ENCODE data around the gene ASB11.
"Not testable (repeated sequence)": the region's sequence is repeated elsewhere in the genome, so short reads cannot be mapped to it uniquely, and the experiment has no call there.

The ASB11 gene, protein sequence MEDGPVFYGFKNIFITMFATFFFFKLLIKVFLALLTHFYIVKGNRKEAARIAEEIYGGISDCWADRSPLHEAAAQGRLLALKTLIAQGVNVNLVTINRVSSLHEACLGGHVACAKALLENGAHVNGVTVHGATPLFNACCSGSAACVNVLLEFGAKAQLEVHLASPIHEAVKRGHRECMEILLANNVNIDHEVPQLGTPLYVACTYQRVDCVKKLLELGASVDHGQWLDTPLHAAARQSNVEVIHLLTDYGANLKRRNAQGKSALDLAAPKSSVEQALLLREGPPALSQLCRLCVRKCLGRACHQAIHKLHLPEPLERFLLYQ

DNA sequence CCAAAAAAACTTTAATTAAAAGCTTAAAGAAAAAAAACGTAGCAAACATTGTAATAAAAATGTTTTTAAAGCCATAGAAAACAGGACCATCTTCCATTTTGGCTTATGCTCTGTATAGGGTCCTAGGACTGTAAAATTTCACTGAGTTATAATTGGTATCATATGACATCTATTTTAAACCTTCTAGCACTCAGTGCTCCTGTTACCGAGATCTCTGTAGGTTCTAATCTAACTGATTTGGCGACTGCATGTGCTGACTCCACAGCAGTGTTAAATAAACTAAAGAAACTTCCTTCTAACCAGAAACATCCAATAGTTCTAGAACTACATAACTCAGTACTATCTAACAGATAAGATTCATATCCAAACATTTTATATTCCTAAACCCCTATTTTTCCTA, at the start of gene ASB11:
ASB11 (minus strand) TSS at position 132 of the 400 bp plus-strand sequence; CDS start at position 97, 35 bp downstream.
- no peak for DNase-seq

DNA sequence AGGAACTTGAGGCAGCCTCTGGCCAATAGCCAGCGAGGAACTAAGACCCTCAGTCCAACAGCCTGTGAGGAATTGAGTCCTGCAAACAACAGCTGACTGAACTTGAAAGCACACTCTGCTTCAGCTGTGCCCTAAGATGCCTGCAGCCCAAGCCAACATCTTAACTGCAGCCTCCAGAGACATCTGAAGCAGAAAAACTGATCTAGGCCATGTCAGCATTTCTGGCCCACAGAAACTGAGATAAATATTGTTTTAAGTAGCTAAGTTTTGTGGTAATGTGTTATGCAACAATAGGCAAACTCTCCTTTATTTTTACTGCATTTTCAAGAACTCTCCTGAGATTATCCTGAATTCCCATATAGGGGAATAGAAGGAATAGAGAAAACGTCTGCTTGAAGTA, 44.3 kb upstream of the ASB11 start:
- no peak for DNase-seq

DNA sequence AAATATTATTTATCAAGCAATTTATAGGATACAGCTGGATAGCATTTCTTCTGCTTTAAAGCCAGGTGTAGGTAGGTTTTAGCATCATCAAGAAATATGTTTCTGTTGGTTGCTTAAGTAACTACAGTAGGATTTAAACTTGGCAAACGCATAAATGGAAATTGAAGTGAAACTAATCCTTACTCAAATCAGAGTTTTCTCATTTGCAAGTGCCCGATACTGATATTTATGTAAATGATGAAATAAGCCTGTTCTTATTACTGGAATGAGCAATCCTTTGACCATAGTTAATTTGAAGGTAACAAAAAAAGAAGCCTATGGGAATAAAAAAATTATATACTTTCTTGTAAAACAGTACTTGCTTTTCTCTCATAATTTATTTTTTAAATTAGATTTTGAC, 43.1 kb upstream of the ASB11 start:
- DNase-seq: no peak

DNA sequence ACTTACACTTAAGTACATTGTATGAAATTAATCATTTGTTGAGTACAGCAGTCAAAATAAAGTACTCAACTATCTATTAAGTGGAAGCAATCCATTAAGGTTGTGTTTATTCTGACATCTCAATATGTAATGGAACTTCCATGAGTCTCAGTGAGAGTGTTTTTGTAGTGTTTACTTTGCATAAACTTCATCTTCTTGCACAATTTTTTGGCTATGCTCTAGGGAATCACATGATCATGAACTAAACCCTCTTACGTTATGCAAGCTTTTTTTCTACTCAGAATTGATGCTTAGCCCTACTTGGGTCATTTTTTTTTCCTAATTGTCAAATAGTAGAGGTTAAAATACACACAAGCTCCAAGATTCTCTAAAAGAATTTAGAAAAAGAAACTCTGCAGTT, 41.0 kb upstream of the ASB11 start:
- peak; percentile 51 to 60 for DNase-seq

DNA sequence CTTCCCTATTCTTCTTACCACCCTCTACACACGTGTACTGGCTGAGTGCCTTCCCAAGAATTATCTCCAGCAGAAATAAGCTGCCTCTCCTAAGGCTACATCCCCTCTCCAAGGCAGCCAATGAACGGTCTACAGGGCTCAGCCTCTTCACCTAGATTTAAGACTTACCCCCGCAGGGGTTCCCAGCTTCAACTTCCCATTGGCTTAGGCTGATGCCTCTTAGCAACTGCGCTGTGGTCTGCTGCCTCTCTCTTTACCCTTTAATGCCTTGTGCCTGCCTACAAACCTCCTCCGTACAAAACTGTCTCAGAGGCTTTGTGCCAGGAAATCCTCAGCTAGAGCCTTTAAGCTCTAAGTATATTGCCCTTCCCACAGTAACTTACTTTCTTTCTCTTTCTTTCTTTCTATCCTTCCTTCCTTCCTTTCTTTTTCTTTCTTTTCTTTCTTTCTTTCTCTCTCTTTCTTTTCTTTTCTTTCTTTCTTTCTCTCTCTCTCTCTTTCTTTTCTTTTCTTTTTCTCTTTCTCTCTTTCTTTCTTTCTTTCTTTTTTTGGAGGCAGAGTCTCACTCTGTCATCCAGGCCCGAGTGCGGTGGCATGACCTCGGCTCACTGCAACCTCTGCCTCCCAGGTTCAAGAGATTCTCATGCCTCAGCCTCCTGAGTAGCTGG, 35.0 kb upstream of the ASB11 start:
- no peak for DNase-seq

DNA sequence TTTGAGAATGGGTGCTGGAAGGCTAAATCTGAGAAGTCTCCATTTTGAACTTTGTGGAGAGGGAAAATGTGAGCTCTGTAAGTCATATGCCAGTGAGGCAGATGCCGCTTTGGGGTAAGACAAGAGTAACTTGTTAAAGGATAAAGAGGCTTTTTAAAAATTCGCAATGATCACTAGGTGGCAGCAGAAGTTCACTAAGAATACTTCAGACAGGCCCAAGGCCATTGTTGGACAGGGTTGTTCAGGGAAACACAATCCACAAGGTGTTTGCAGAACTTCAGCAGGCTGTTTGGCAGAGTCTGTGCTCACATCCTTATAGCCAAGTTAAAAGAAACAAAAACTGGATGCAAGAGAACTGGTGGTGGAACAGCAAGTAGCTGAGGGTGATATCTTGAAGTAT, 33.6 kb upstream of the ASB11 start:
- peak; percentile 51 to 54 for DNase-seq

DNA sequence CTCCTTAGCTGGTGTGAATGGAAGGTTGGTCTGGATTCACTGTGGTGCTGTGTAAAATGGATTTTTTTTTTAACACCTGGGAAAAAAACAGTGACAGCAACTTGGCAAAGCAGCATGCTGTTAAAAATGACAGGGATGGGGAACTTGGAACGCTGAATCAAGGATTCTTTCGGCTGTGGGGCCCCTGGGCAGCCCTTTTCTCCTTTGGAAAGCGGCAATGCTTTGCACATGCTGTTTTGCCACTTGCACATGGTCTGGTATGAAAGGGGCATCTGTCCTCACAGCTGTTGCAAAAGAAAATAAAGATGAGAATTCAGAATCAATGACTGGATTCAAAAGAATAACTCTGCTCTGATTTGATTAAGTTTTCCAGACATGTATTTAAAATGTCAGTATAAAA, 30.5 kb upstream of the ASB11 start:
- DNase-seq: no peak

DNA sequence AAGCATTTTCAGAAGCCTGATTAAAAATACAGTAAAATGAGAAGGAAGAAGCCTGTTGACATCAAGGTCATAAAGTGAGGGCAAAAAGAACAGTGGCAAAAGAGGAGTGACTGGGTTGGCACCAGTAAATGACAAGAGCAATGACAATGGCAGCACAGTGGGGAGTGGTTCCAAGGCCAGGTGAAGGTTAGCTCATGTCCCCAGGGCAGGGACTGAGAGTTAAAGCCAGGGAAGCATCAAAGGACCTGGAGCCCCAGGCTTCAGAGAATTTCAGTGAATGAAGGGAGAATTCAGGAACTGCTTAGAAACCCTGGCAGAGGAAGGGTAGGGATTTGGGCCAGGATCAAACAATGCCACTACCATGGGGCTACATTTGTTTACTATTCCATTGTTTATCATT, 28.7 kb upstream of the ASB11 start:
- DNase-seq: no peak

DNA sequence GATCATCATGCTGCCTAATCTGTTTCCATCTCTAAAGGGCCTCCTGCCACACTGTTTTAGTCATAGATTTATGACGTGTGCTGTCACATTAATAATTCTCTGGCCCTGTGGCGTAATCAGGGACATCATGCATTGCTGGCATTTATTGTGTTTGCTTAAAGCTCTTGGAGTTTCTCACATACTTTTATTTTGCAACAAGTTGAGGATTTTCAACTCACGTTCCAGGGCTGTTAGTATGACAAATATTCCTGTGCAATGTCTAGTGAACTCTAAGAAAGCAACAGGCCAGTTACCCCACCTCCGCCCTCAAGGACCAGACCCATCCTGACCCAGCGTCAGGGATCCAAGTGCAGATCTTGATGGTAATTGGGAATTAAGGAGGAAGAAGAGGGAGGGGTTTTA, 27.6 kb upstream of the ASB11 start:
- DNase-seq: no peak

DNA sequence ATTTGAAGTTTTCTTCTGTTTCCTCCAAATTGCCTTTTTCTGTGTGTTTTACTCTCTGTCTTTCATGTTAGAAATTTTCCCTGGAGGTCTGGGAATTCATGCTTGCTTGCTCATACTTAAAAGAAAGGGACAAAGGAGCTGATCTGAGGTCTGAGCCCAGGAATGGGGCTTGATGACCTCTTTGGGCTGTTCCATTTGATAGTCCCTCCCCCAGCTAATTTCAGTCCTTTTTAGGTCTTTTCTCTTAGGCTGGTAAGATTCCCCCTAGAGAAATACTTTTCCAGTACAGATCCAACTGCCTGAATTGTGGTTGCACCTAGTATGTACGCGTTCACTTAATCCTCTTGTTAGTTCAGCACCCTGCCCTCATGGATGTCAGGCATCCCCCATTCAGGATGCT, 25.4 kb upstream of the ASB11 start:
- no peak for DNase-seq

DNA sequence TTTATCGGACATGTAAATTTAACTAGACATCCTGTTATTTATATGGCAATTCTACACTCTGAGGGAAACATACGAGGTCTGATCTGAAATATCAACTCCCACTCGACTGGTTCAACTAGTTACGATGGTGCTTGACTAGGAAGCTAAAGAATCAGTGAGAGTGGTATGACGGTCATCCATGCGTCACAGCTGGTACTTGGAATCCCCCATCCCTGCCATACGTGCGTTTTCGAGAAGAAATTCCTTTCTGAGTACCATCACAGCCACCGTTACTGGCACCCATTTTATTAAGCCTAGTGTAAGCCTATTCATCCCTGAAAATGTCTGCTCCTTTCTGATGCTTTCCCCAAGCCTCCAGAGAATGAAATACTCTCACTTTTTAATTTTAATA, 20.6 kb upstream of the ASB11 start:
- DNase-seq: no peak

DNA sequence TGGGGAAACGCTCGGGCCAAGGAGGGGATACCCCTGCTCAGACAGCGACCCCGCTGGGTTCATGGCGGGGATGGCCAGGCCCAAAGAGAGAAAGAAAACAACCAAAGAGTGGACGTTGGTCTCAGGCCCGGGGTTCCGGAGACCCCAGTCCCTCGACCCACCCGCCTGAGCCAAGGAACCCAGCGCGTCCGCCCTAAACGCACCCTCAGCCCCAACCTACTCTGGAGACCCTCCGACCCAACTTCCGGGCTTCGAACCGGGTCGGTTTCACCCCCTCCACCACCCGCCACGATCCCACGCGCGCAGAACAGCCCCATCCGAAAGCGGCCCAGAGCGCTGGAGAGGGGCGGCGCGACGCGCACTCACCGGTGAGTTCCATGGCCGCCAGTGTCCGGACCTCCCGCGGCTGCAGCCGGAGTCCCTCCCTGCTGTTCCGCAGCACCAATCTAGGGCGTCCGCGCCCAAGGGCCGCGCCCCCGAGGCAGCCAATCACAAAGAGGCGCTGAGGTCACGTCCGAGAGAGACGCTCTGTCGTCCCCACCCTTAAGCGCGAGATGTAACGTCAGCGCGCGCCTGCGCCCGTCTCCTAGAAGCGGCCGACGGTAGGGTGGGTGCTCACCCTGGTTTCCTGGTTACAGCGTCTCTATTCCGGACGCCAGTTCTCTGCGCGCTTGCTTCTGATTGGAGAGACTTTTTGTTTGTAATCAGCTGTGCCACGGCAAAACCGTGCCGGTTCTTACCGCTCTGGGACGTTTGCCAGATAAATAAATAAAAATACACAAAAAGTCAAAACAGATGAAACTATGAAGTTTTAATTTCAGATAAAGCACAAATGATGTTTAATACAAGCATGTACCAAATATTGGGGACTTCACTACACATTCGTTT, 19.9 kb upstream of the ASB11 start, which contains the start of gene PIGA:
PIGA (minus strand) TSS at position 389 of the 888 bp plus-strand sequence. CDS start 3,593 bp downstream, outside the sequence.
- DNase-seq: peak; percentile 81 to 83

DNA sequence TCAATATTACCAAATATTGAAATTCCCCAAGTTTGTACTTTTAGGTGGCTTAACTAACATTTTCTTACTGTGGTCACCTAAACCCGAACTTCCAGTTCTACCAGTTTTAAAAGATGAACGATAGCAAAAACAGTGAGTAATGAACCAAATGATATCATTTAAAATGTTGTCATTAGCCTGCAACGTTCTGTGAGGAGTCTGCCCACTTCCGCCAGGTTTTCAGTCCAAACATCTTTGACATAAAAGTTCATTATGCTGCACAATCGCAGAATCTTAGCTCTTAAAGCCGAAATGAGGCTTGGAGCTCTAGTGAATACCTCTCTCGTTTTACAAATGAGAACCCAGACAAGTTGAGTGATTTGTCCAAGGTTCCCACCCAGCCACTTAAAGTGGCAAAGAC, 19.1 kb upstream of the ASB11 start:
- DNase-seq: no peak

DNA sequence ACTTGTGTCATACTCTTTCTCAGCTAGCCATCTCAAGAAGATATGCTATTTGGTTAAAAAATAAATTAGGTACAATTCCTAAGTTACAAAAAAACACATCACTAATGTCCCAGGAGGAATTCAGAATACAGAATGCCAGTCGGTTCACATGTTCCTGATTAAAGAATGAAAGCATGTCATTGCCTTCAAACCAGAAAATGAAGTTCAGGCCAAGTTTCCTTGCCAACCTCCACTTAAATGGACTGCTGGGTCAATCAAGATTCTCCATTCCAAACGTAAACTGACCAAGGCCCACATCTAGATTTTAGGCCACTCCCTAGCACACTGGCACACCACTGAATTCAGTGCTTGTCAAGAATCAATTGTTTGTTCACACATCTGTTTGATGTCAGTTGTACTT, 13.4 kb upstream of the ASB11 start:
- DNase-seq: no peak

DNA sequence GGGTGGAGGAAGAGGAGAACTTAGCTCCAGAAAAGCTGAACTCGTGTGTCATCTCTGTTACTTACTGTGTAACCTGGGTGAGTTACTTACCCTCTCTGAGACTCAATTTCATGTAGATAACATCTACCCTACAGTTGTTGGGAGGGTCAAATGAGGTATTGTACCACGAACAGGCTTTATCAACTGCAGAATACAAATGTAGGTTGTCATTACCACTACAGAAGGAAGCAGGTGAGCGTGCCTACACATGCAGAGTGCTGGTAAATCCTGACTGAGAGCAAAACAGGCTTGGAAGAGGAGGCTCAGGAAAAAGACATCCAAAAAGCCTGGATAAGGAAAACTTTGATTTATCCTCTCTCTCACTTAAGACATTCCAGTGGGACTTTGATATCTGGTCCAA, 12.7 kb upstream of the ASB11 start:
- no peak for DNase-seq

DNA sequence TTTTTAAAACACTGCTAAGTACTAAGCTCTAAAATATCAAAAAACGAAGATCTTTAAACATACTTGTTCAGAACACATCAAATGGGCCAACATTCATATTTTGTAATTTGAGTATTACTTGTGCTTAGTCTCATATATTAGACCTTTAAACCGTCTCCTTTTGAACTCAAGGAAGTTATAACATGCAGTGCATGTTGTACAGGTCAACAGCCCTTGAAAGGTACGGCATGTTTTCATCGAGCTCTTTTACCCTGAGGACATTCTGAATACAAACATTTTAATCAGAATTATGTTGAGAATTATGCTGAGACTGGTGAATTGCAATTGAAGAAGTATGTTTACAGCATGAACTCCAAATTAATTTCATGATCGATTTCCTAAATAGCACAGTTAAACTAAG, 7.0 kb upstream of the ASB11 start:
- no peak for DNase-seq

DNA sequence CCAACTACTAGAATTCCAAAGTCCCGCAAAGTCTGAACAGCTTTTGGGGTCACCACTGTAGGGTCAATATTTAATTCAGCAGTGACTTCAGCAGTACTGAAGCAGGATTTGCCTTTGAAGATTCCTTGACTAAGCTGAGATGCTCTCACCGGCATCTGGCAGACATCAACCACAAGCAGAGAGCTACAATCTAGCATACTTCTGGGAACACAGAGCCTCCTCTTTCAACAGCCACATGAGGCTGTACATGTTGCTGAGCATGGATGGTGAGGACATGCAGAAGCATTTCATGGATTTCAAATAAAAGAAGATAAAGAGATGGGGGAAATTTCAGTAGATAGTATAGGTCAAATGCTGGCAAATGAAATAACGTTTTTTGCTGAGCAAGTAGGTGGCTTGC, 6.6 kb upstream of the ASB11 start:
- no peak for DNase-seq

DNA sequence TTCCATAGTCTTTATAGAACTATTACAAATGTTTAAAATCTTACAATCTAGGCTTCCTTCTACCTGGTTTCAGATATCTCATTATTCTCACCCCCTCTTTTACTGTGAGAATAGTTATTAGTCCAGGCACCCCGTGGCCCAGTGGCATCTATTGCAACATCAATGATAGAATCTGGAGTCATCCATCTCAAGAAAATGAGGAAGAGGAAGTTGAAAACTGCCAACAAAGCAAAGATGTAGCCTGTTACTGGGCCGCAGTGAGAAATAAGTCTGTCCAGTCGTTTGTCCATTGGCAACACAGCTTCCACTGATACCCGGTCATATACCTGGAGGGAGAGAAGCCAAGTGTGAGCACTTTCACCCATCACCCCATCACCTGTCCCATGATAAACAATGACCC, 6.0 kb upstream of the ASB11 start:
- peak; percentile 49 to 71 for DNase-seq

DNA sequence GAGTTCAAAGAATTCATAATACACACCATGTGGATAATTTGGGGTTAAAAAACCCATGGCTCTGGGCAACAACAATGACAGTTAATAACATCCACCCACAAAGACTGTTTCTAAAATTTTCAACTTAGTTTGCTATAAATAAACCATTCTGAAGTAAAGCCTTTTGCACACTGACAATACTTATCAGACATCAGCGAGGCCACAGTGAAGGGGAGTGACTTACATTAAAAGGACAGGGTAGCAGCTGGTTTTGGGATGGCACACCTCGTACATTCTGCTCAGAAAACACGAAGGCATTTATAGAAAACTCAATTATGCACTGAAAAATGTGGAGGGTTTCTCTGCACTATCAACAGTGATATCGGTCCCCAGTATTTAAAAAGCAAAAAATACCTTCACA, 4.9 kb upstream of the ASB11 start:
- no peak for DNase-seq

DNA sequence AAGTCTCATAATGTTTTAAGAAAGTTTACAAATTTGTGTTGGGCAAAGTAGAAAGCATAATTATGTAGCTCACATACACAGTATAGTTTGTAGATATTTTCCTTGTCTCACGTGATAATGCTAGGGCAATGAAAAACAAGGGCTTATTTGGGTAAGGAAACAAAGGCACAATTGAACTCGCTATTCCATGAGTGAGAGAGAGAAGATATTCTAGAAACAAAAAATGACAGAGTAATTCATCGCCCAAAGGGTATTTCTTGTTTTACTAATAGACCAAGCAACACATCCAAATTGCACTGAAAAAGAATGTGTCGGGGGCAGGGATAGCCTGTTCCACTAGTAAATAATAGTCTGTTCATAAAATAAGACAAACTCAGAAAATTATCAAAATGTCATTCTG, 3.6 kb upstream of the ASB11 start:
- DNase-seq: no peak

DNA sequence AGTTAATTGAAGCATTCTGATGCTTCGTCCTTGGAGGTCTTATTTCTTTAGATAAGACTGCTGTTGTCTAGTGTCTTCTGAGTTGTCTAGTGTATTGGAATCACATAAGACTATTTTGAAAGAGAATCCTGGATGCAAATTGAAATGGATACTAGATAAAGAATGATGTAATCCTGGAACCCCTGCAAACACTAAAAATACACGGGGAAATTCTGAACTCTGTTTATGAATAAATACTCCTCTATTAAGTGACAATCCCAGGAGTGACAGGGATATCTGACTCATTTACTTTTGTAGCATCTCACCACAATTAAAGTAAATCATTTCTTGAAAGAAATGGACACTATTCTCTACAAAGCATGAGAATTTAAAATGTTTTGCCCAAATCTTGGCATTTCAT, 968 bp downstream of the ASB11 start:
- no peak for DNase-seq

DNA sequence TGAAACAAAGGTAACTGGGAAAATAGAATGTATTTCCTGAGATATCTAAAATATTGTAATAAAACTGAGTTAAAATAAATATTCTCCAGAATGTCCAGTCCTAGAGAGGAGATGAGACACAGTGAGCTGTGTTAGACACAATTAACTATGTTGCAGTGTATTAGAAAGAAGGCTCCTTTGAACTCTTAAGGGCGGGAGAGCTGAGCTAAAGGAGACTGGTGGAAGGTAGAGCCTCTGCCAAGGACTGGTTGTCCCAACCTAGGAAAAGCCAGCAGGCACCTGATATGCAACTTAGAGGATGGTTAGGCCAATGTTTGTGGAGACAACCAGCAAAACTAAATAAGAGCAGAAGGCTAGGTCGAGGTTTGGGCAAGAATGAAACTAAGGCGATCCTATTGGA, 4.3 kb downstream of the ASB11 start:
- no peak for DNase-seq

DNA sequence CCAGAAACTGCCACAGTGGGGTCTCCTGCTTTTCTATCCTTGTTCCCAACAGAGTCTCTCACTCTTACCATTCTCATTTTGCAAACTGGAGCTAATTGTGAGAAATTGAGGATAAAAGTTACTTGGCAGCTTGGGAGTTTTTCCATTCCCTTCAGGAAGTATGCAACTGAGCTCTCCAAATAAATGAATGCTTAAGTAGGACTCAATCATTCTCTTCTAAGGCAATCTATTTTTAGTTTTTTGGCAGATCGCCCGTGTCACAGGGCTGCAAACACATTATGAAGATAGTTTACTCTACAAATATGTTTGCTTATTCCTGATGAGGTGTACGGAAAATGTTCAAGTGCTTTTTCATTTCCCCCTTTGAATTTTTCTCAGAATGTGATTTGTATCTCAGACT, 5.3 kb downstream of the ASB11 start:
- no peak for DNase-seq

DNA sequence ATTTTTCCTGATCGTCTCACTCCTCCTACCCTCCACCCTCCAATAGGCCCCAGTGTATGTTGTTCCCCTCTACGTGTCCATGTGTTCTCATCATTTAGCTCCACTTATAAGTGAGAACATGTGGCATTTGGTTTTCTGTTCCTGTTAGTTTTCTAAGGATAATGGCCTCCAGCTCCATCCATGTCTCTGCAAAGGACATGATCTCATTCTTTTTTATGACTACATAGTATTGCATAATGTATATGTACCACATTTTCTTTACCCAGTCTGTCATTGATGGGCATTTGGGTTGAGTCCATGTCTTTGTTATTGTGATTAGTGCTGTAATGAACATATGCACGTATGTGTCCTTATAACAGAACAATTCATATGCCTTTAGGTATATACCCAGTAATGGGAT, 9.5 kb downstream of the ASB11 start:
- DNase-seq: not testable (repeated sequence)
